Measurements from ENCODE around the gene NBPF11. TPM values are rescaled to one million over a fixed set of nuclear protein-coding genes. Genes with fewer than 3 reads are reported as not detected.
"Not testable (repeated sequence)": the region's sequence is repeated elsewhere in the genome, so short reads cannot be mapped to it uniquely, and the experiment has no call there.

NBPF11 gene
- polyA plus RNA-seq, 4 donors, result 26.1 to 33.9 (median 30.7) TPM

- not testable (repeated sequence) for DNase-seq (ENCODE audit: low read depth in 4 of 4, low spot score in 3 of 4)
Observed at GRCh38 chr1:148057384-148057783, 94.7 kb downstream of the NBPF11 start.

Other genes with a start within 250 kb of the NBPF11 start
- under 1 TPM in 3 of 4 donors, not detected in 1; 0.23 to 0.67 (median 0.56) TPM for gene GJA8, start 249.5 kb downstream of the NBPF11 start, polyA plus RNA-seq (ENCODE audit: insufficient read length in 4 of 4)
- gene GPR89B, start 223.9 kb downstream of the NBPF11 start, polyA plus RNA-seq (ENCODE audit: insufficient read length in 4 of 4), result 10 to 100 TPM; 14.2 to 51.2 (median 49.2) TPM

Data from left renal pelvis (tissue), 4 donors.